CD4-positive, alpha-beta T cell (primary cell): ENCODE measurements around the gene SMC4. TPM values are rescaled to one million over a fixed set of nuclear protein-coding genes. Genes with fewer than 3 reads are reported as not detected.

ENCODE experiments used
- ATAC-seq: fragments of 200-7000 bp; cut with Tn5 transposase; one replicate; pipeline ENCODE4 v1.10.0; 2022; ENCODE audit warnings: mild to moderate bottlenecking; ENCODE audit not compliant: poor library complexity
- CTCF ChIA-PET: fragments of 350-600 bp; sonication (Branson Sonifier 250); formaldehyde crosslinking; loops from one replicate; lab custom pipeline; 2021; ENCODE audit warnings: antibody characterized with exemption, inconsistent platforms; lab: Charles Lee
- POLR2A ChIA-PET: fragments of 350-600 bp; sonication (Branson Sonifier 250); formaldehyde crosslinking; loops from one replicate; lab custom pipeline; 2021; ENCODE audit warnings: antibody characterized with exemption, inconsistent platforms; lab: Charles Lee
- DNase-seq, 14 experiments: peaks; one replicate each; pipeline ENCODE4 v3.0.0-alpha.2; 2013 to 2020; ENCODE audit warnings: mixed read lengths in 2 of 14
- H3K27ac ChIP-seq, 2 donors: one replicate each; pipeline versions ENCODE4 v1.5.1 to v1.7.0; 2013; ENCODE audit warnings: low read length in 2 of 2, low read depth in 1 of 2, mild to moderate bottlenecking in 1 of 2
- H3K27me3 ChIP-seq, 2 experiments: 1 replicate in 1 of 2; 2 replicates in 1 of 2; pipeline versions ENCODE4 v1.6.1 to v1.7.0; 2013; ENCODE audit warnings: low read length in 2 of 2, control low read depth in 1 of 2, mild to moderate bottlenecking in 1 of 2, moderate library complexity in 1 of 2; ENCODE audit not compliant: insufficient read depth in 2 of 2, control insufficient read depth in 1 of 2
- H3K36me3 ChIP-seq: one replicate; pipeline ENCODE4 v1.6.1; 2013; ENCODE audit warnings: low read length, control low read depth; ENCODE audit not compliant: insufficient read depth
- H3K4me1 ChIP-seq: one replicate; pipeline ENCODE4 v1.6.1; 2013; ENCODE audit warnings: low read length, control low read depth; ENCODE audit not compliant: insufficient read depth
- H3K4me3 ChIP-seq: one replicate; pipeline ENCODE4 v1.5.1; 2013; ENCODE audit warnings: mild to moderate bottlenecking, low read length, moderate library complexity
- H3K9me3 ChIP-seq, 2 experiments: 1 replicate in 1 of 2; 2 replicates in 1 of 2; pipeline versions ENCODE4 v1.6.1 to v1.7.0; 2013; ENCODE audit warnings: low read length in 2 of 2, mild to moderate bottlenecking in 2 of 2, control low read depth in 1 of 2, moderate library complexity in 1 of 2; ENCODE audit not compliant: control insufficient read depth in 1 of 2, insufficient read depth in 1 of 2
- H3K27ac Mint-ChIP-seq: one replicate; pipeline ENCODE4 v1.8.0; 2020; ENCODE audit warnings: mixed read lengths
- H3K27me3 Mint-ChIP-seq: one replicate; pipeline ENCODE4 v1.8.0; 2021; ENCODE audit warnings: mixed read lengths
- H3K36me3 Mint-ChIP-seq: one replicate; pipeline ENCODE4 v1.8.0; 2021; ENCODE audit warnings: low read depth, mixed read lengths
- H3K4me1 Mint-ChIP-seq: one replicate; pipeline ENCODE4 v1.8.0; 2021; ENCODE audit warnings: low read depth, mixed read lengths
- H3K4me3 Mint-ChIP-seq: one replicate; pipeline ENCODE4 v1.8.0; 2020; ENCODE audit warnings: mild to moderate bottlenecking, mixed read lengths
- H3K9me3 Mint-ChIP-seq: one replicate; pipeline ENCODE4 v1.8.0; 2020; ENCODE audit warnings: mixed read lengths
- intact Hi-C, 2 experiments: fragments of 100-400 bp; cut with DNase I in 1 of 2; cut with micrococcal nuclease in 1 of 2; formaldehyde crosslinking; loops; one replicate each; pipeline versions ENCODE4 v1.15.1 to v1.9.0; 2023 to 2025; cut with DNase I, micrococcal nuclease
- total RNA-seq, 174 experiments: library from RNA in 2 of 174; stranded (reverse) in 2 of 174; gene quantifications; one replicate each; pipeline ENCODE4 v1.2.3 and lab custom pipeline; 2021 to 2026
- TF ChIP-seq, protein P1 (sequence below): fragments of 200-600 bp; IDR thresholded peaks from one replicate; pipeline ENCODE4 v1.8.0; 2022; ENCODE audit warnings: antibody characterized with exemption, mild to moderate bottlenecking

The SMC4 gene
- total RNA-seq, 2 experiments from 2014 or later, result 52.3 to 58.8 TPM

DNA sequence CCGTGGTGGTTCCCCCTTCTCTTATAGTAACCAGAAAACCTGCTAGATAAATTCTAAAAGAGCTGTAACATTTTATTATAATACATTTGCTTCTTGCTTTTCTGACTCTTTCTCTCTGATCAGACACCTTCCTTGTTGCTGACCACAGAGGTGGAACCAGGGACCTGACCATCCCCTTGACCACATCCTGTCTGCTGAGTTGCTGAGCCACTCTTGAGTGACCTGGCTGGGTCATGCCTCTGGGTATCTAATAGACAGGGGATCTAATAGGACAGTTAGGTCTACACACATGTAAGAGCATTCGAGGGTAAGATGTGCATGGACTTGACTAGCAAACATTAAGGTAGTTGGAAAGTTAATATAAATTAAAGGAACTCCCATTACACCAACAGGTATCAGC is 72.9 kb downstream of the SMC4 start:
- intact Hi-C loops, result no loop called here
- H3K36me3 ChIP-seq, result no peaks in the 10 kb centered on the region
- POLR2A ChIA-PET, result no interaction called here
- no peak for DNase-seq
- H3K27ac ChIP-seq, result no peak overlapping the region
- H3K36me3 Mint-ChIP-seq, result no peaks in the 10 kb centered on the region
- H3K4me1 Mint-ChIP-seq, result no peaks in the 10 kb centered on the region
- no peak overlapping the region for H3K4me3 ChIP-seq
- peaks cover 9% of the 10 kb centered on the region for H3K9me3 Mint-ChIP-seq
- H3K9me3 ChIP-seq, result peaks cover 12 to 19% of the 10 kb centered on the region in 2 experiments
- peaks cover 18% of the 10 kb centered on the region for H3K27me3 Mint-ChIP-seq
- H3K27ac Mint-ChIP-seq, result no peak overlapping the region
- no peak overlapping the region for H3K4me3 Mint-ChIP-seq
- TF ChIP-seq, protein P1, sequence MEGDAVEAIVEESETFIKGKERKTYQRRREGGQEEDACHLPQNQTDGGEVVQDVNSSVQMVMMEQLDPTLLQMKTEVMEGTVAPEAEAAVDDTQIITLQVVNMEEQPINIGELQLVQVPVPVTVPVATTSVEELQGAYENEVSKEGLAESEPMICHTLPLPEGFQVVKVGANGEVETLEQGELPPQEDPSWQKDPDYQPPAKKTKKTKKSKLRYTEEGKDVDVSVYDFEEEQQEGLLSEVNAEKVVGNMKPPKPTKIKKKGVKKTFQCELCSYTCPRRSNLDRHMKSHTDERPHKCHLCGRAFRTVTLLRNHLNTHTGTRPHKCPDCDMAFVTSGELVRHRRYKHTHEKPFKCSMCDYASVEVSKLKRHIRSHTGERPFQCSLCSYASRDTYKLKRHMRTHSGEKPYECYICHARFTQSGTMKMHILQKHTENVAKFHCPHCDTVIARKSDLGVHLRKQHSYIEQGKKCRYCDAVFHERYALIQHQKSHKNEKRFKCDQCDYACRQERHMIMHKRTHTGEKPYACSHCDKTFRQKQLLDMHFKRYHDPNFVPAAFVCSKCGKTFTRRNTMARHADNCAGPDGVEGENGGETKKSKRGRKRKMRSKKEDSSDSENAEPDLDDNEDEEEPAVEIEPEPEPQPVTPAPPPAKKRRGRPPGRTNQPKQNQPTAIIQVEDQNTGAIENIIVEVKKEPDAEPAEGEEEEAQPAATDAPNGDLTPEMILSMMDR, result no peak
- no peaks in the 10 kb centered on the region for H3K4me1 ChIP-seq
- CTCF ChIA-PET, result no interaction called here
- ATAC-seq, result no peak
- peaks cover 0 to 9% of the 10 kb centered on the region in 2 experiments for H3K27me3 ChIP-seq

DNA sequence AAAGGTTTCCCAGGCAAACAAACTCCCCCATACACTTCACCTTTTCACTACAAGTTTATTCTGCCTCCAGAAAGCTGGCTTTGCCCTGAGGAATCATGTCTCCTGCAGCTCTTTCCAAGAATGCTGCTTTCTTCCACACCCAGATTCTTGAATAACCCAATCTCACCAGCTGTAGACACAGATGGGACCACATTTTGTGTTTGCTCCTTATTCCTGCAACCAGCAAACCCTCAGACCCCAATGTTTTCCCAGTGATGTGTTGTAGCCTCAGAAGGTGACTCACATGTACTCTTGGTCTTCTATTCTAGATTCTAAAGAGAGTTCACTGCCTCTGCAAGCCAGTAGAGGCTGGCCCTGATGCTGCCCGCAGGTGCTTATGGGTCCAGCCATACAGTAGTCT is 73.8 kb downstream of the SMC4 start:
- no peak overlapping the region for H3K4me3 Mint-ChIP-seq
- no peak for ATAC-seq
- POLR2A ChIA-PET, result no interaction called here

DNA sequence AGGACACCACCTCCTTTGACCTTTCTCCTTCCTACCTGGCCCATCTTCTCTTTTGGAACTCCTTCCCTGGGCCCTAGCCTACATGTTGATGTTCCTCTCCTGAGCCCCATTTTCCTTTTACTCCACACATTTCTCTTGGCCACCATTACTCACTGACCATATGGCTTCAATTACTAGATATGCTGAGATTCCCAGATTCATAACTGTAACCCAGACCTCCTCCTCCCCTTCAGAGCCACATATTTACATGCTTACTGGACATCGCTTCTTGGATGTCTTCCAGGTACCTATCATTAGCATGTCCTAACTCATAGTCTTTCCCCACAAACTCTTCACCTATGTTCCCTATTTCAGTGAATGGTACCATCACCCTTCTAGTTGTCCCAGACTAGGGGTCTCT is 74.5 kb downstream of the SMC4 start:
- Mint-ChIP-seq H3K36me3 (no peaks in the 10 kb centered on the region), H3K9me3 (peaks cover 9% of the 10 kb centered on the region), H3K27me3 (peaks cover 20% of the 10 kb centered on the region), H3K4me1 (no peaks in the 10 kb centered on the region), H3K27ac (no peak overlapping the region), H3K4me3 (no peak overlapping the region)
- ChIA-PET CTCF (no interaction called here), POLR2A (no interaction called here)
- TF ChIP-seq, protein P1, result no peak
- Histone ChIP-seq H3K27ac (no peak overlapping the region), H3K36me3 (no peaks in the 10 kb centered on the region), H3K4me3 (no peak overlapping the region), H3K9me3 (peaks cover 12 to 19% of the 10 kb centered on the region in 2 experiments), H3K4me1 (no peaks in the 10 kb centered on the region), H3K27me3 (peaks cover 0 to 9% of the 10 kb centered on the region in 2 experiments)
- no peak for ATAC-seq
- intact Hi-C loops, result no loop called here
- no peak for DNase-seq

More for the DNA sequence above, 73.8 kb downstream of the SMC4 start:
- H3K27ac ChIP-seq, result no peak overlapping the region
- peaks cover 12 to 19% of the 10 kb centered on the region in 2 experiments for H3K9me3 ChIP-seq
- CTCF ChIA-PET, result no interaction called here
- Mint-ChIP-seq H3K36me3 (no peaks in the 10 kb centered on the region), H3K4me1 (no peaks in the 10 kb centered on the region), H3K9me3 (peaks cover 9% of the 10 kb centered on the region), H3K27me3 (peaks cover 22% of the 10 kb centered on the region), H3K27ac (no peak overlapping the region)
- H3K4me1 ChIP-seq, result no peaks in the 10 kb centered on the region
- no peak overlapping the region for H3K4me3 ChIP-seq
- intact Hi-C loops, result no loop called here
- TF ChIP-seq, protein P1, result no peak
- no peaks in the 10 kb centered on the region for H3K36me3 ChIP-seq
- DNase-seq, result no peak
- peaks cover 0 to 9% of the 10 kb centered on the region in 2 experiments for H3K27me3 ChIP-seq
